HCT116 (cell line): ENCODE results near the gene SCAI. TPM values are rescaled to one million over a fixed set of nuclear protein-coding genes. Genes with fewer than 3 reads are reported as not detected.

Experiments used
- ATAC-seq: fragments of 200-7000 bp; cut with Tn5 transposase; 2 replicates; pipeline ENCODE4 v1.9.1; 2020; ENCODE audit warnings: mild to moderate bottlenecking, moderate library complexity
- BruUV-seq: library from RNA; stranded (reverse); fragments of 400-500 nt; replicated peaks from 2 replicates; lab custom pipeline; 2021; lab: Mats Ljungman, UMichigan
- CTCF ChIA-PET: fragments of 300-600 bp; sonication (Branson Sonifier 250); formaldehyde crosslinking; loops from one replicate; lab custom pipeline; 2021; ENCODE audit warnings: antibody characterized with exemption; lab: Charles Lee
- POLR2A ChIA-PET: fragments of 300-600, 350-600 bp; sonication (Branson Sonifier 250); formaldehyde crosslinking; loops from one replicate; lab custom pipeline; 2021; ENCODE audit warnings: antibody characterized with exemption; lab: Charles Lee
- RAD21 ChIA-PET, 2 experiments: fragments of 300-600 bp; sonication (Branson Sonifier 250); formaldehyde crosslinking; loops; one replicate each; lab custom pipeline; 2023; ENCODE audit warnings: low total read pairs in 2 of 2; ENCODE audit not compliant: uncharacterized antibody in 2 of 2, unreplicated experiment in 2 of 2, low non-redundant PET in 1 of 2; lab: Charles Lee
- DNase-seq: peaks from one replicate; pipeline ENCODE4 v3.0.0-alpha.2; 2010; ENCODE audit warnings: low read depth, low spot score
- H2AFZ ChIP-seq: fragments of 200-600 bp; shearing (Covaris generic), sonication (generic); 2 replicates; pipeline ENCODE4 v1.6.1; 2017; ENCODE audit warnings: low read depth, mixed run types, mixed read lengths, antibody characterized with exemption, low read length; ENCODE audit not compliant: poor library complexity, severe bottlenecking
- H3K27ac ChIP-seq: 2 replicates; pipeline ENCODE4 v1.5.1; 2012; ENCODE audit warnings: low read depth, low read length
- H3K27me3 ChIP-seq: fragments of 200-600 bp; sonication (generic); 2 replicates; pipeline ENCODE4 v1.6.1; 2016; ENCODE audit warnings: mixed run types, low read length, mixed read lengths; ENCODE audit not compliant: insufficient read depth
- H3K36me3 ChIP-seq, 2 experiments: fragments of 200-500 bp in 1 of 2; fragments of 200-600 bp in 1 of 2; sonication (Bioruptor generic) in 1 of 2; sonication (generic) in 1 of 2; 2 replicates each; pipeline versions ENCODE4 v1.5.1 to v1.6.1; 2014 to 2016; ENCODE audit warnings: low read length in 2 of 2, inconsistent platforms in 1 of 2, mixed read lengths in 1 of 2, mixed run types in 1 of 2; ENCODE audit not compliant: insufficient read depth in 2 of 2, control insufficient read depth in 1 of 2
- H3K4me1 ChIP-seq, 2 experiments: fragments of 200-600 bp in 1 of 2; sonication (generic) in 1 of 2; 2 replicates each; pipeline versions ENCODE4 v1.5.1 to v1.6.1; 2012 to 2017; ENCODE audit warnings: low read length in 2 of 2, inconsistent platforms in 1 of 2, mild to moderate bottlenecking in 1 of 2, mixed read lengths in 1 of 2, mixed run types in 1 of 2, moderate library complexity in 1 of 2; ENCODE audit not compliant: insufficient read depth in 2 of 2, control insufficient read depth in 1 of 2
- H3K4me2 ChIP-seq: fragments of 200-600 bp; sonication (generic); 2 replicates; pipeline ENCODE4 v1.6.1; 2017; ENCODE audit warnings: mixed run types, low read length, mixed read lengths
- H3K4me3 ChIP-seq, 2 experiments: fragments of 200-600 bp in 1 of 2; sonication (generic) in 1 of 2; replicated peaks in 1 of 2; 2 replicates each; pipeline ENCODE4 v1.5.1; 2011 to 2016; ENCODE audit warnings: low read length in 2 of 2, control low read depth in 1 of 2, low read depth in 1 of 2, mild to moderate bottlenecking in 1 of 2, mixed read lengths in 1 of 2, mixed run types in 1 of 2
- H3K79me2 ChIP-seq: fragments of 200-600 bp; sonication (generic); 2 replicates; pipeline ENCODE4 v1.6.1; 2017; ENCODE audit warnings: mild to moderate bottlenecking, mixed run types, low read length, moderate library complexity, mixed read lengths; ENCODE audit not compliant: insufficient read depth
- H3K9ac ChIP-seq: fragments of 200-600 bp; sonication (generic); 2 replicates; pipeline ENCODE4 v1.6.1; 2016; ENCODE audit warnings: low read length, mixed read lengths
- H3K9me2 ChIP-seq: fragments of 200-600 bp; sonication (generic), shearing (Covaris generic); 2 replicates; pipeline ENCODE4 v1.6.1; 2017; ENCODE audit warnings: mixed run types, mild to moderate bottlenecking, moderate library complexity; ENCODE audit not compliant: insufficient read depth
- H3K9me3 ChIP-seq, 2 experiments: fragments of 200-500 bp in 1 of 2; fragments of 200-600 bp in 1 of 2; sonication (Bioruptor generic) in 1 of 2; sonication (generic) in 1 of 2; 2 replicates each; pipeline ENCODE4 v1.6.1; 2014 to 2017; ENCODE audit warnings: low read length in 2 of 2, mixed read lengths in 2 of 2, inconsistent platforms in 1 of 2, low read depth in 1 of 2, mild to moderate bottlenecking in 1 of 2, mixed run types in 1 of 2, moderate library complexity in 1 of 2; ENCODE audit not compliant: control insufficient read depth in 1 of 2, insufficient read depth in 1 of 2
- H4K20me1 ChIP-seq: fragments of 200-600 bp; sonication (generic), shearing (Covaris generic); 2 replicates; pipeline ENCODE4 v1.6.1; 2017; ENCODE audit warnings: mixed run types, mild to moderate bottlenecking, moderate library complexity; ENCODE audit not compliant: insufficient read depth
- ATF3 ChIP-seq: IDR thresholded peaks from 2 replicates; pipeline ENCODE4 v1.6.1; 2012
- CEBPB ChIP-seq: IDR thresholded peaks from 2 replicates; pipeline ENCODE4 v1.6.1; 2012; ENCODE audit warnings: low read depth
- CTCF ChIP-seq, 3 experiments: fragments of 200-600 bp in 1 of 3; sonication (generic) in 1 of 3; IDR thresholded peaks in 2 of 3; conservative IDR thresholded peaks in 1 of 3; 2 replicates each; pipeline ENCODE4 v1.5.1; 2012 to 2017; ENCODE audit warnings: low read depth in 2 of 3, low read length in 2 of 3, antibody characterized with exemption in 1 of 3, borderline replicate concordance in 1 of 3, control low read depth in 1 of 3, mild to moderate bottlenecking in 1 of 3, mixed read lengths in 1 of 3, mixed run types in 1 of 3, moderate library complexity in 1 of 3; ENCODE audit not compliant: insufficient read depth in 1 of 3
- EGR1 ChIP-seq: IDR thresholded peaks from 2 replicates; pipeline ENCODE4 v1.6.1; 2012; ENCODE audit warnings: low read depth
- ELF1 ChIP-seq: IDR thresholded peaks from 2 replicates; pipeline ENCODE4 v1.6.1; 2012; ENCODE audit warnings: low read depth, borderline replicate concordance
- EZH2 ChIP-seq: fragments of 200-600 bp; sonication (generic); IDR thresholded peaks from 2 replicates; pipeline ENCODE4 v1.6.1; 2017; ENCODE audit warnings: antibody characterized with exemption, mixed run types
- FOSL1 ChIP-seq: IDR thresholded peaks from 2 replicates; pipeline ENCODE4 v1.6.1; 2012; ENCODE audit warnings: low read depth
- JUND ChIP-seq: IDR thresholded peaks from 2 replicates; pipeline ENCODE4 v1.6.1; 2012
- POLR2A ChIP-seq: IDR thresholded peaks from 2 replicates; pipeline ENCODE4 v1.7.0; 2011; ENCODE audit warnings: borderline replicate concordance; ENCODE audit not compliant: insufficient read depth, insufficient read length; ENCODE audit errors: extremely low read depth
- RAD21 ChIP-seq: IDR thresholded peaks from 2 replicates; pipeline ENCODE4 v1.6.1; 2012; ENCODE audit warnings: low read depth, mild to moderate bottlenecking
- REST ChIP-seq: IDR thresholded peaks from 2 replicates; pipeline ENCODE4 v1.6.1; 2012; ENCODE audit warnings: low read depth
- SIN3A ChIP-seq: IDR thresholded peaks from 2 replicates; pipeline ENCODE4 v1.6.1; 2012; ENCODE audit warnings: low read depth
- SRF ChIP-seq: IDR thresholded peaks from 2 replicates; pipeline ENCODE4 v1.6.1; 2012; ENCODE audit warnings: low read depth
- ZBTB33 ChIP-seq: IDR thresholded peaks from 2 replicates; pipeline ENCODE4 v1.6.1; 2011; ENCODE audit warnings: mild to moderate bottlenecking, low read length, moderate library complexity; ENCODE audit not compliant: insufficient replicate concordance; ENCODE audit errors: extremely low read depth
- intact Hi-C: fragments of 100-400 bp; cut with micrococcal nuclease; formaldehyde crosslinking; loops from 2 replicates; pipeline ENCODE4 v1.10.0; 2022
- total RNA-seq: library from RNA; stranded (reverse); gene quantifications from one replicate; pipeline ENCODE4 v1.2.1, GENCODE V29; 2021; ENCODE audit not compliant: unreplicated experiment

The SCAI gene
- total RNA-seq, 1 experiment from 2014 or later: 14.0 TPM

- Histone ChIP-seq H3K4me1 (no peaks in the 10 kb centered on the region), H3K27ac (no peak overlapping the region), H3K4me2 (no peak overlapping the region), H3K36me3 (no peaks in the 10 kb centered on the region; a peak in 2 of 4 replicates), H3K9ac (no peak overlapping the region), H4K20me1 (no peaks in the 10 kb centered on the region), H3K9me2 (no peaks in the 10 kb centered on the region), H2AFZ (no peak overlapping the region), H3K27me3 (no peaks in the 10 kb centered on the region), H3K9me3 (no peaks in the 10 kb centered on the region), H3K4me3 (no peak overlapping the region)
- no peak for DNase-seq
- no peak for ATAC-seq
- ChIA-PET RAD21 (no interaction called here), POLR2A (no interaction called here), CTCF (no interaction called here)
- no TSS peak for BruUV-seq
- intact Hi-C loops: no loop called here
- TF ChIP-seq CTCF (IDR thresholded peaks at IDR 0.05 in 2 of 3, conservative IDR thresholded peaks at IDR 0.05 in 1 of 3; ENCODE audit: borderline replicate concordance in 1 of 3, insufficient read depth in 1 of 3, low read depth in 2 of 3, low read length in 2 of 3): no peak
- TF ChIP-seq, all 23 proteins: peak for 0
- no peaks in the 10 kb centered on the region for H3K79me2 ChIP-seq
Observed at GRCh38 chr9:125003332-125003731, 140.0 kb downstream of the SCAI start.

- no peaks in the 10 kb centered on the region for H3K9me2 ChIP-seq
- DNase-seq (no peak), ATAC-seq (no peak)
- no TSS peak for BruUV-seq
- H3K9me3 ChIP-seq: no peaks in the 10 kb centered on the region
- H2AFZ ChIP-seq: no peak overlapping the region
- no peak overlapping the region for H3K27ac ChIP-seq
- ChIA-PET RAD21 (no interaction called here), CTCF (no interaction called here), POLR2A (no interaction called here)
- no peak overlapping the region for H3K9ac ChIP-seq
- intact Hi-C loops: no loop called here
- 0 out of 2 replicates have a peak, but pooled peaks cover 4% of the 10 kb centered on the region for H4K20me1 ChIP-seq
- H3K36me3 ChIP-seq: no peaks in the 10 kb centered on the region
- H3K4me3 ChIP-seq: no peak overlapping the region
- no peak overlapping the region for H3K4me2 ChIP-seq
- no peaks in the 10 kb centered on the region for H3K4me1 ChIP-seq
- no peaks in the 10 kb centered on the region for H3K79me2 ChIP-seq
- H3K27me3 ChIP-seq: no peaks in the 10 kb centered on the region
- no peak for TF ChIP-seq REST
- no peak for TF ChIP-seq FOSL1
- TF ChIP-seq CEBPB: no peak
- no peak for TF ChIP-seq RAD21
- TF ChIP-seq ELF1: no peak
- TF ChIP-seq EGR1: no peak
- TF ChIP-seq ATF3: no peak
- no peak for TF ChIP-seq SRF
- TF ChIP-seq JUND: no peak
- TF ChIP-seq POLR2A: no peak
- TF ChIP-seq SIN3A: no peak
- no peak for TF ChIP-seq EZH2
- TF ChIP-seq ZBTB33: no peak
Observed at GRCh38 chr9:124983698-124984097, 159.6 kb downstream of the SCAI start.
